MM.1S (cell line): ENCODE measurements around the gene RNF220.

Experiments used
- CTCF ChIP-seq: fragments of 300-600 bp; sonication (generic); IDR thresholded peaks from 2 replicates; pipeline ENCODE4 v1.5.1; 2016; ENCODE audit warnings: antibody characterized with exemption, low read length, mixed read lengths
- EZH2phosphoT487 ChIP-seq: fragments of 300-600 bp; sonication (generic); IDR thresholded peaks from 2 replicates; pipeline ENCODE4 v1.6.1; 2018; ENCODE audit warnings: antibody characterized with exemption, low read length

GRCh38 chr1:44512313-44512885 is 107.3 kb downstream of the RNF220 start:
- TF ChIP-seq CTCF (no peak), EZH2phosphoT487 (no peak)
